Lower lobe of right lung (tissue), 2 donors: Measurements from ENCODE around the gene MON1B. TPM values are rescaled to one million over a fixed set of nuclear protein-coding genes. Genes with fewer than 3 reads are reported as not detected.

ENCODE experiments used
- ATAC-seq, 2 donors: fragments of 200-7000 bp; cut with Tn5 transposase; one replicate each; pipeline ENCODE4 v1.9.1; 2020 to 2022; ENCODE audit warnings: mild to moderate bottlenecking in 2 of 2, moderate library complexity in 2 of 2
- DNase-seq: peaks from one replicate; pipeline ENCODE4 v3.0.0-alpha.2; 2020
- H3K27ac ChIP-seq: fragments of 200-600 bp; one replicate; pipeline ENCODE4 v1.8.0; 2022
- H3K27me3 ChIP-seq: fragments of 200-600 bp; one replicate; pipeline ENCODE4 v1.8.0; 2022; ENCODE audit warnings: low read depth
- H3K36me3 ChIP-seq: fragments of 200-600 bp; one replicate; pipeline ENCODE4 v1.8.0; 2022; ENCODE audit warnings: mild to moderate bottlenecking
- H3K4me1 ChIP-seq: fragments of 200-600 bp; one replicate; pipeline ENCODE4 v1.8.0; 2022
- H3K4me3 ChIP-seq: fragments of 200-600 bp; one replicate; pipeline ENCODE4 v1.8.0; 2022; ENCODE audit warnings: mild to moderate bottlenecking
- H3K9me3 ChIP-seq: fragments of 200-600 bp; one replicate; pipeline ENCODE4 v1.8.0; 2022
- intact Hi-C: fragments of 100-400 bp; cut with DNase I; formaldehyde crosslinking; loops from one replicate; pipeline ENCODE4 v1.11.0; 2022
- total RNA-seq: library from RNA; stranded (reverse); fragmentation: NEBNext Ultra II Directional; extraction: Animal tissue kit (Norgen Biotek cat#: 25700); gene quantifications from one replicate; pipeline ENCODE4 v1.2.1, GENCODE V29; 2021
- TF ChIP-seq, protein P1 (sequence below): fragments of 200-600 bp; IDR thresholded peaks from one replicate; pipeline ENCODE4 v1.8.0; 2022; ENCODE audit warnings: antibody characterized with exemption, mild to moderate bottlenecking
- donor health status: DM: no; HTN: yes; CAD: no; lungs with severe emphysema.

MON1B gene
- total RNA-seq, 1 donor from 2014 or later, result 62.2 TPM

DNA sequence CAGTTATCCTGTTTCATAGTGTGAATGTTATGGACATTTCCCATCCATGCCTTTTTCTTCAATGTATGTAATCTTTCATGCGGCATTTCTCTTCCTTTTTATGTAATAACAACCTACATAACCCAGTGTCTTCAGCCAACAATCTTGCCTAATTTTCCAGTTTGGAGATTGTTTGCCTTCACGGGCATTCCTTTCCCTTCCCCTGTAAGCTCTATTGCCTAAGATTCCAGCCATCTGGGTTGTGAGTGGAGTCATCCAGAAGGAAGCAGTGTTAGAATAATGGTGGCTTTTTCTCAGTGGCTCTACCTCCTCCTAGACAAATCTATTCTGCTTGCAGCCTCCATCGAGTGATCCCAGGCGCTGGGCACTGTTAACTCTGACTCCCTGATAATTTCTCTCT is 30.5 kb downstream of the MON1B start:
- ATAC-seq, result no peak
- intact Hi-C loops, result no loop called here
- DNase-seq, result no peak

DNA sequence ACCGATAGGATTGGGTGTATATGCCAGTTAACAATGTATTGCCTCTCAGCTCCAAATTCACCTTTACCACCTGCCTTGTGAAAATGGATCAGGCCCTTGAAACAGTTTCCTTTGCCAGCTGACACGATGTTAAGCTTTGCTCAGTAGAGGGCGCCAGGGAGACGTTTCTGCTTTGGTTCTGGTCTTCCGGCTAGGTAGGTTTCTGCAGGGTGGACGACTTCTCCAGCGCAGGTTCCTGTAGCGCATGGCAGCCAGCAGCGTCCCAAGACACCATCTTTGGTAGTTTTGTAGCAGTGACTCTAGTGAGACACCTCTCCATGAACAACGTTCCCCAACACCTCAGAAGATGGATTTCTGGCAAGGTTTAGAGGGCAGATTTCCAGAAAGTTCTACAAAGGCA is 32.2 kb downstream of the MON1B start:
- Histone ChIP-seq H3K27me3 (peaks cover 4% of the 10 kb centered on the region), H3K4me3 (no peak overlapping the region), H3K27ac (no peak overlapping the region), H3K36me3 (no peaks in the 10 kb centered on the region), H3K9me3 (no peaks in the 10 kb centered on the region), H3K4me1 (no peaks in the 10 kb centered on the region)
- ATAC-seq (no peak), DNase-seq (no peak)
- intact Hi-C loops, result no loop called here
- TF ChIP-seq, protein P1, sequence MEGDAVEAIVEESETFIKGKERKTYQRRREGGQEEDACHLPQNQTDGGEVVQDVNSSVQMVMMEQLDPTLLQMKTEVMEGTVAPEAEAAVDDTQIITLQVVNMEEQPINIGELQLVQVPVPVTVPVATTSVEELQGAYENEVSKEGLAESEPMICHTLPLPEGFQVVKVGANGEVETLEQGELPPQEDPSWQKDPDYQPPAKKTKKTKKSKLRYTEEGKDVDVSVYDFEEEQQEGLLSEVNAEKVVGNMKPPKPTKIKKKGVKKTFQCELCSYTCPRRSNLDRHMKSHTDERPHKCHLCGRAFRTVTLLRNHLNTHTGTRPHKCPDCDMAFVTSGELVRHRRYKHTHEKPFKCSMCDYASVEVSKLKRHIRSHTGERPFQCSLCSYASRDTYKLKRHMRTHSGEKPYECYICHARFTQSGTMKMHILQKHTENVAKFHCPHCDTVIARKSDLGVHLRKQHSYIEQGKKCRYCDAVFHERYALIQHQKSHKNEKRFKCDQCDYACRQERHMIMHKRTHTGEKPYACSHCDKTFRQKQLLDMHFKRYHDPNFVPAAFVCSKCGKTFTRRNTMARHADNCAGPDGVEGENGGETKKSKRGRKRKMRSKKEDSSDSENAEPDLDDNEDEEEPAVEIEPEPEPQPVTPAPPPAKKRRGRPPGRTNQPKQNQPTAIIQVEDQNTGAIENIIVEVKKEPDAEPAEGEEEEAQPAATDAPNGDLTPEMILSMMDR, result no peak

More for the DNA sequence above, 30.5 kb downstream of the MON1B start:
- Histone ChIP-seq H3K9me3 (no peaks in the 10 kb centered on the region), H3K27me3 (peaks cover 4% of the 10 kb centered on the region), H3K36me3 (no peaks in the 10 kb centered on the region), H3K4me3 (no peak overlapping the region), H3K4me1 (no peaks in the 10 kb centered on the region), H3K27ac (no peak overlapping the region)
- TF ChIP-seq, protein P1, result no peak

DNA sequence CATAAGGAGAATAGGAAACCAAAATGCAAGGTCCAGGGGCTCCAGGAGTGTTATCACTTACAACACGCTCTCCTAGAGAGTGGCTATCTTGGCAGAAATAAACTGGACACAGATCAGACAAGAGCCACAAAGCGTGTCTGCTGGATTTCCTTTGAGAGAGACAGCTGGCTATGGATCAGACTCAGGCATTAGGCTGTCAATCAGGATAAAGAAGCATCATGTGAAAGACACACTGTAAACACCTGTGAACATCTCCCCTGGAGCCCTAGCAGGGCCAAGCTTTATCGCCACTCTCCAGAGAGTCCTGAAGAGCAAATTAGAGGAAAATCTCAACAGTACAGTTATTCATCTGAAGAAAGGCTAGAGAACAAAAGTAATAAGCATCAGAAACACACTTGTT is 34.2 kb downstream of the MON1B start:
- DNase-seq (no peak), ATAC-seq (no peak)
- Histone ChIP-seq H3K27ac (no peak overlapping the region), H3K27me3 (peaks cover 4% of the 10 kb centered on the region), H3K36me3 (no peaks in the 10 kb centered on the region), H3K4me3 (no peak overlapping the region), H3K9me3 (no peaks in the 10 kb centered on the region), H3K4me1 (no peaks in the 10 kb centered on the region)
- TF ChIP-seq, protein P1, result no peak
- intact Hi-C loops, result no loop called here

DNA sequence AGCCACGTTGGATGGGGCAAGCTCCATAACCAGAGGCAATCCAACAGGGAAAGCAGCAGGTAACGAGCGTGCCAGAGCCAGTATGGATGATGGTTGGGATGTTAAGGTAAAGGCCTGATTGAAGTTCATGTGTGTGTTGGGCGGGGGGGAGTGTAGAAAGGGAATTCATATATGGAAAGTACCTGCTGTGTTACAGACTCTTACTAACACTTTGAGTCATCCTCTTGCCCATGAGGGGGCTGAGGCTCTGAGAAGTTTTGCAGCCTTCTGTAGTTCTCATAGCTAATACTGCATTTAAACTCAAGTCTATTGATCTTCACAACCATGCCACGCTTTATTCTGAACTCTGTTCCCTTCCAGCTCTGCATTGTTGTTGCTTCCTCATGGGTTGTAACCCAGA is 36.8 kb downstream of the MON1B start:
- ATAC-seq, result no peak
- TF ChIP-seq, protein P1, result no peak
- intact Hi-C loops, result no loop called here

DNA sequence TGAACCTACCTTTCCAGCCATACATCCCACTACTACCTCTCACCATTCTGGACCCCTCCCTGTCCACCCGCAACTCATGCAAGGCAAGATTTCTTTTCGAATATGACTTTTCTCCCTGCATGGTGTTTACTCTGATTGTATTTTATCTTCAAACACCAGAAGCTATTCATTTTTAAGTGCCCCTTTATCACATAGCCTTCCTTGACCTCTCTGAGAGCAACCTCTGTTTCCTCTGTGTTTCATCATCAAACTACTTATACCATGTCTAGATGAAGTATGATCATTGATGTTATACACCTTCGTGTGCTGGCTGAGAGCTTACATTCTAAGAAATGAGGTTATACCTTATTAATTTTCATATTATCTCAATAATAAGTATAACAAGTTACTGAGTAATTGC is 40.1 kb downstream of the MON1B start:
- no peaks in the 10 kb centered on the region for H3K9me3 ChIP-seq
- no peak overlapping the region for H3K27ac ChIP-seq
- H3K4me1 ChIP-seq, result no peaks in the 10 kb centered on the region
- ATAC-seq (no peak), DNase-seq (no peak)
- TF ChIP-seq, protein P1, result no peak
- H3K36me3 ChIP-seq, result no peaks in the 10 kb centered on the region
- intact Hi-C loops, result no loop called here
- H3K4me3 ChIP-seq, result no peak overlapping the region
- peaks cover 10% of the 10 kb centered on the region for H3K27me3 ChIP-seq

More for the DNA sequence above, 36.8 kb downstream of the MON1B start:
- no peaks in the 10 kb centered on the region for H3K36me3 ChIP-seq
- no peak overlapping the region for H3K4me3 ChIP-seq
- no peaks in the 10 kb centered on the region for H3K4me1 ChIP-seq
- DNase-seq, result no peak
- H3K9me3 ChIP-seq, result no peaks in the 10 kb centered on the region
- peaks cover 4% of the 10 kb centered on the region for H3K27me3 ChIP-seq
- H3K27ac ChIP-seq, result no peak overlapping the region
